GM21447 (cell line): ENCODE data around the gene DCD.

Experiments
- ATAC-seq: cut with Tn5 transposase; IDR thresholded peaks from one replicate; pipeline ENCODE4 v1.9.1; 2021; ENCODE audit not compliant: unreplicated experiment

DCD gene

GRCh38 chr12:54608769-54609168 is 39.4 kb downstream of the DCD start:
- no peak for ATAC-seq

- no peak for ATAC-seq
Observed at GRCh38 chr12:54608156-54608555, 40.0 kb downstream of the DCD start.

- ATAC-seq: no peak
Observed at GRCh38 chr12:54606556-54606955, 41.6 kb downstream of the DCD start.

GRCh38 chr12:54605138-54605970 is 42.8 kb downstream of the DCD start:
- no peak for ATAC-seq

- ATAC-seq: no peak
Observed at GRCh38 chr12:54604436-54604835, 43.7 kb downstream of the DCD start.

- no peak for ATAC-seq
Observed at GRCh38 chr12:54603872-54604271, 44.3 kb downstream of the DCD start.

- peak; percentile 93 for ATAC-seq
Observed at GRCh38 chr12:54603173-54603814, 44.9 kb downstream of the DCD start.

- ATAC-seq: no peak
Observed at GRCh38 chr12:54602661-54603060, 45.5 kb downstream of the DCD start.

GRCh38 chr12:54601841-54602240 is 46.3 kb downstream of the DCD start:
- no peak for ATAC-seq

GRCh38 chr12:54598970-54599369 is 49.2 kb downstream of the DCD start:
- no peak for ATAC-seq

- peak; percentile 48 for ATAC-seq
Observed at GRCh38 chr12:54596526-54596946, 51.6 kb downstream of the DCD start.

- ATAC-seq: no peak
Observed at GRCh38 chr12:54595471-54595870, 52.7 kb downstream of the DCD start.
